Loucy (cell line): ENCODE results near the gene NSUN3.

Experiments
- H2AFZ ChIP-seq: fragments of 200-600 bp; sonication (generic); 2 replicates; pipeline ENCODE4 v1.6.0; 2016; ENCODE audit warnings: antibody characterized with exemption, mild to moderate bottlenecking, low read length, moderate library complexity
- H3F3A ChIP-seq: fragments of 200-600 bp; 2 replicates; pipeline ENCODE4 v1.6.0; 2016; ENCODE audit warnings: antibody characterized with exemption, low read depth, mild to moderate bottlenecking
- H3K27me3 ChIP-seq: fragments of 200-600 bp; sonication (generic); 2 replicates; pipeline ENCODE4 v1.6.1; 2014; ENCODE audit warnings: low read length, mild to moderate bottlenecking; ENCODE audit not compliant: insufficient read depth, poor library complexity, severe bottlenecking
- H3K36me3 ChIP-seq: fragments of 200-600 bp; sonication (generic); 2 replicates; pipeline ENCODE4 v1.6.1; 2016; ENCODE audit warnings: low read length; ENCODE audit not compliant: insufficient read depth
- H3K4me1 ChIP-seq: fragments of 200-600 bp; sonication (generic); 2 replicates; pipeline ENCODE4 v1.5.1; 2014; ENCODE audit warnings: low read length, mild to moderate bottlenecking; ENCODE audit not compliant: insufficient read depth, poor library complexity, severe bottlenecking
- H3K4me2 ChIP-seq: fragments of 200-600 bp; sonication (generic); 2 replicates; pipeline ENCODE4 v1.6.0; 2014; ENCODE audit warnings: antibody characterized with exemption, low read length, low read depth, mild to moderate bottlenecking; ENCODE audit not compliant: poor library complexity, severe bottlenecking
- H3K4me3 ChIP-seq: fragments of 200-600 bp; sonication (generic); 2 replicates; pipeline ENCODE4 v1.5.1; 2014; ENCODE audit warnings: low read length, mild to moderate bottlenecking, mixed read lengths; ENCODE audit not compliant: poor library complexity, severe bottlenecking
- H3K79me2 ChIP-seq: fragments of 200-600 bp; sonication (generic); 2 replicates; pipeline ENCODE4 v1.6.1; 2014; ENCODE audit warnings: low read length; ENCODE audit not compliant: insufficient read depth
- H3K9ac ChIP-seq: fragments of 200-600 bp; sonication (generic); 2 replicates; pipeline ENCODE4 v1.6.0; 2014; ENCODE audit warnings: mild to moderate bottlenecking, low read depth, low read length, moderate library complexity; ENCODE audit not compliant: poor library complexity, severe bottlenecking
- H3K9me2 ChIP-seq: fragments of 200-600 bp; sonication (generic); replicated peaks from 2 replicates; pipeline ENCODE4 v1.6.1; 2016; ENCODE audit warnings: low read depth, low read length, mixed read lengths
- H3K9me3 ChIP-seq: fragments of 200-600 bp; sonication (generic); 2 replicates; pipeline ENCODE4 v1.6.1; 2014; ENCODE audit warnings: mild to moderate bottlenecking, antibody characterized with exemption, low read length, low read depth; ENCODE audit not compliant: insufficient read depth
- H4K20me1 ChIP-seq: fragments of 200-600 bp; sonication (generic); 2 replicates; pipeline ENCODE4 v1.6.0; 2014; ENCODE audit warnings: antibody characterized with exemption, low read length, mild to moderate bottlenecking; ENCODE audit not compliant: insufficient read depth, poor library complexity, severe bottlenecking
- CTCF ChIP-seq: fragments of 200-600 bp; sonication (generic); conservative IDR thresholded peaks from 2 replicates; pipeline ENCODE4 v1.5.1; 2014; ENCODE audit warnings: mild to moderate bottlenecking, antibody characterized with exemption, low read length
- EZH2phosphoT487 ChIP-seq: fragments of 200-600 bp; IDR thresholded peaks from 2 replicates; pipeline ENCODE4 v1.6.1; 2018; ENCODE audit warnings: antibody characterized with exemption, mild to moderate bottlenecking, moderate library complexity, borderline replicate concordance

NSUN3 gene

DNA sequence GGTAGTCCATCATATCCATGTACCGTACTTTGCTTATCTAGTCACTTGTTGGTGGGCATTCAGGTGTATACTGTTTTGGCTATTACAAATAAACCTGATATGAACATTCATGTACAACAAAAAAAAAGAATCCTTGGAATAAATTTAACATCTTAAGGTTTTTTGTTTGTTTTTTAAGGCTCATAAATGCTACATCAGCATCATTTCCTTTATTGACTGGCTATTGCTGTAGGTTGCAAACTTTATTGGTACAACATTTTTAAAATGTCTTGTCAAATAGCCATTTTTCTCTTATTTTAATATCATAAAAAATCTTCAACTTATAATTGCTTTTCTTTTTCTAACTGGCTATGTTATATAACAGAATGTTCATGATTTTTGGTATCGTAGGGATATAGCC lies 16.3 kb upstream of the NSUN3 start:
- TF ChIP-seq CTCF (no peak), EZH2phosphoT487 (no peak)
- Histone ChIP-seq H3K79me2 (no peaks in the 10 kb centered on the region), H3K36me3 (no peaks in the 10 kb centered on the region)

DNA sequence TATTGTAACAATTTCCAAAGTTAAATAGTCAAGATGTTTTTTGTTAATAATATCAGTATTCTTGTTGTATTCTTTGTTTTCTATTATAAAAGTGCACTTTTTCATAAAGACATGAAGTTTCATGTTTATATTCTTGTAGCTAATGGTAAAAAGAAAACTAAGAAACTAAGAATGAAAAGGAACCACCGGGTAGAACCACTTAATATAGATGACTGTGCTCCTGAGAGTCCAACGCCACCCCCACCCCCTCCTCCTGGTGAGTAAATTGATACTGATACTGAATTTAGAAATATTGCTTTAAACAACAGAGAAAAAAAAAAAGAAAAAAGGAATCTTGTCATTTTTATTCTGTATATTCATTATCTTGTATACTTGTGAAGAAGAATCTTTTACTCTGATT lies 13.6 kb upstream of the NSUN3 start:
- Histone ChIP-seq H3K4me3 (no peak overlapping the region), H2AFZ (no peak overlapping the region), H3K4me1 (no peaks in the 10 kb centered on the region), H3K36me3 (no peaks in the 10 kb centered on the region), H3K4me2 (no peak overlapping the region), H3K9me2 (no peaks in the 10 kb centered on the region), H3K27me3 (no peaks in the 10 kb centered on the region), H3K79me2 (no peaks in the 10 kb centered on the region), H4K20me1 (no peaks in the 10 kb centered on the region), H3F3A (no peaks in the 10 kb centered on the region), H3K9me3 (no peaks in the 10 kb centered on the region), H3K9ac (no peak overlapping the region)
- TF ChIP-seq CTCF: no peak
- no peak for TF ChIP-seq EZH2phosphoT487

More for the DNA sequence above, 16.3 kb upstream of the NSUN3 start:
- Histone ChIP-seq H3K4me1 (no peaks in the 10 kb centered on the region), H3K27me3 (no peaks in the 10 kb centered on the region), H3K4me3 (no peak overlapping the region), H3K4me2 (no peak overlapping the region), H3F3A (peaks cover 3% of the 10 kb centered on the region; the same call in 1 of the 2 replicates), H3K9me2 (no peaks in the 10 kb centered on the region), H2AFZ (no peak overlapping the region), H3K9ac (no peak overlapping the region), H4K20me1 (no peaks in the 10 kb centered on the region), H3K9me3 (no peaks in the 10 kb centered on the region)

DNA sequence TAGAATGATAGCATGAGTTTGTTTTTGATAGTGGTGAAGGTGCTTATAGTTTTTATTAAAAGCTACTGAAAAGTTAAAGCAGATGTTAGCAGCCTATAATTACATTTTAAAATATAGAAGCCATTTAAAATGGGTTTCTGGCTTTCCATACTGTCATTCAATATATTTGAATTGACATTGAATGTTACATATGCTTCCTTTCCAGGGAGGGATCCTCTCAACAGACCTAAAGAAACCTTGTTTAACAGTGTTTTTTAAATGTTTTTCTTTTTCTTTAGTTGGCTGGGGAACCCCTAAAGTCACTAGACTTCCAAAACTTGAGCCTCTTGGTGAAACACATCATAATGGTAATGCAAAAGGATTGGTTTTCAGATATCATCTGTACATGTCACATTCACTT lies 12.3 kb upstream of the NSUN3 start:
- no peaks in the 10 kb centered on the region for H4K20me1 ChIP-seq
- no peak for TF ChIP-seq EZH2phosphoT487
- TF ChIP-seq CTCF: no peak

More for the DNA sequence above, 12.3 kb upstream of the NSUN3 start:
- H3K4me3 ChIP-seq: no peak overlapping the region
- no peaks in the 10 kb centered on the region for H3K27me3 ChIP-seq
- H2AFZ ChIP-seq: no peak overlapping the region
- no peaks in the 10 kb centered on the region for H3K79me2 ChIP-seq
- no peaks in the 10 kb centered on the region for H3K9me3 ChIP-seq
- H3K9ac ChIP-seq: no peak overlapping the region
- no peaks in the 10 kb centered on the region for H3K9me2 ChIP-seq
- H3K36me3 ChIP-seq: no peaks in the 10 kb centered on the region
- H3F3A ChIP-seq: no peaks in the 10 kb centered on the region
- H3K4me2 ChIP-seq: no peak overlapping the region
- H3K4me1 ChIP-seq: no peaks in the 10 kb centered on the region
